Astrocyte of the spinal cord (primary cell): ENCODE measurements around the gene CLDN9.

ENCODE experiments used
- DNase-seq: peaks from one replicate; pipeline ENCODE4 v3.0.0; 2011; ENCODE audit warnings: low read depth, low spot score
- H3K4me3 ChIP-seq: 2 replicates; pipeline ENCODE4 v1.5.1; 2011; ENCODE audit warnings: low read depth, mild to moderate bottlenecking, low read length, moderate library complexity
- CTCF ChIP-seq: IDR thresholded peaks from 2 replicates; pipeline ENCODE4 v1.5.1; 2012; ENCODE audit warnings: low read depth, mild to moderate bottlenecking, low read length, inconsistent platforms
- in situ Hi-C: cut with HindIII; loops from 2 replicates; pipeline ENCODE4 v1.10.0; 2017; ENCODE audit warnings: low sequenced_read_pairs

Gene CLDN9

GRCh38 chr16:2970563-2970962, 42.2 kb upstream of the CLDN9 start:
- no peak overlapping the region for H3K4me3 ChIP-seq
- no peak for DNase-seq
- TF ChIP-seq CTCF = no peak
- in situ Hi-C loops = no loop called here

GRCh38 chr16:2971134-2971984, 41.4 kb upstream of the CLDN9 start:
- no peak overlapping the region for H3K4me3 ChIP-seq
- DNase-seq = no peak
- in situ Hi-C loops = no loop called here
- TF ChIP-seq CTCF = no peak

GRCh38 chr16:2971985-2972784, 40.5 kb upstream of the CLDN9 start:
- no peak overlapping the region for H3K4me3 ChIP-seq

GRCh38 chr16:2973093-2973492, 39.6 kb upstream of the CLDN9 start:
- in situ Hi-C loops = no loop called here

More at GRCh38 chr16:2971985-2972784, 40.5 kb upstream of the CLDN9 start:
- no peak for TF ChIP-seq CTCF
- in situ Hi-C loops = no loop called here
- no peak for DNase-seq

GRCh38 chr16:2973605-2974318, 39.0 kb upstream of the CLDN9 start:
- in situ Hi-C loops = no loop called here

More at GRCh38 chr16:2973093-2973492, 39.6 kb upstream of the CLDN9 start:
- DNase-seq = no peak
- TF ChIP-seq CTCF = no peak
- H3K4me3 ChIP-seq = no peak overlapping the region

More at GRCh38 chr16:2973605-2974318, 39.0 kb upstream of the CLDN9 start:
- H3K4me3 ChIP-seq = no peak overlapping the region
- no peak for DNase-seq
- TF ChIP-seq CTCF = no peak
